ENCODE measurements around the gene CHST8.

DNA sequence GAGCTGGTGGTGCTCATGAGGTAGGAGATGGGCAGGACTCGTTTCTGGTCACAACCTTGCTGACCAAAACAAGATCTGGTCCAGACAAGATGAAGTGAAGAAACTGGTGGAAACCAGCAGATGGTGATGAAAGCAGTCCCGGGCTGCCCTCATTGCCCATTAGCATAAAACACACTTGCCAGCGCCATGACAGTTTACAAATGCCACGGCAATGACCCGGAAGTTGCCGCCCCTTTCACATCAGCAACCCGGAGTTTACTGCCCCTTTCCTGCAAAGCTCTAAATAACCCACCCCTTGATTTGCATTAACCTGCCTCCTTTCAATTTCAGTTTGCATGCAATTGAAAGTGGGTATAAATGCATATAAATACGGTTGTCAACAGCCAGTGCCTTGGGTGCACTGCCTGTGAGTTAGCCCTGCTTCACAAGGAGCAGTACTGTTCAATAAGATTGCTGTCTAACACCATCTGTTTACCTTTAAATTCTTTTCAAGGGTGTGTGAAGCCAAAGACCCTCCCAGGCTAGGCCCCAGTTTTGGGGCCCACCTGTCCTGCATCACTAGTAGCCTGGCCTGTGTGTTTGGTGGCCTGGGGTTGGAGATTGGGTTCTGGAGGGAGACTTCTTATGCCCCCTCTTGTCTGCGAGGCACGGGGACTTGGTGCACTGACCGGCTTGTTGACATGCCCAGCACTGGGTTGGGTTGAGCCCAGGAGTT lies 38.8 kb downstream of the CHST8 start:
- TF ChIP-seq, protein P1, sequence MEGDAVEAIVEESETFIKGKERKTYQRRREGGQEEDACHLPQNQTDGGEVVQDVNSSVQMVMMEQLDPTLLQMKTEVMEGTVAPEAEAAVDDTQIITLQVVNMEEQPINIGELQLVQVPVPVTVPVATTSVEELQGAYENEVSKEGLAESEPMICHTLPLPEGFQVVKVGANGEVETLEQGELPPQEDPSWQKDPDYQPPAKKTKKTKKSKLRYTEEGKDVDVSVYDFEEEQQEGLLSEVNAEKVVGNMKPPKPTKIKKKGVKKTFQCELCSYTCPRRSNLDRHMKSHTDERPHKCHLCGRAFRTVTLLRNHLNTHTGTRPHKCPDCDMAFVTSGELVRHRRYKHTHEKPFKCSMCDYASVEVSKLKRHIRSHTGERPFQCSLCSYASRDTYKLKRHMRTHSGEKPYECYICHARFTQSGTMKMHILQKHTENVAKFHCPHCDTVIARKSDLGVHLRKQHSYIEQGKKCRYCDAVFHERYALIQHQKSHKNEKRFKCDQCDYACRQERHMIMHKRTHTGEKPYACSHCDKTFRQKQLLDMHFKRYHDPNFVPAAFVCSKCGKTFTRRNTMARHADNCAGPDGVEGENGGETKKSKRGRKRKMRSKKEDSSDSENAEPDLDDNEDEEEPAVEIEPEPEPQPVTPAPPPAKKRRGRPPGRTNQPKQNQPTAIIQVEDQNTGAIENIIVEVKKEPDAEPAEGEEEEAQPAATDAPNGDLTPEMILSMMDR (IDR thresholded peaks at IDR 0.05; ENCODE audit: borderline replicate concordance, extremely low read depth, low read length, poor library complexity, severe bottlenecking), result no peak
- no peak for TF ChIP-seq EZH2 (IDR thresholded peaks at IDR 0.05; ENCODE audit: borderline replicate concordance, low read depth, low read length, severe bottlenecking)
